ENCODE results near the gene RNU7-1.
"Not testable (repeated sequence)": the region's sequence is repeated elsewhere in the genome, so short reads cannot be mapped to it uniquely, and the experiment has no call there.

The RNU7-1 gene

DNA sequence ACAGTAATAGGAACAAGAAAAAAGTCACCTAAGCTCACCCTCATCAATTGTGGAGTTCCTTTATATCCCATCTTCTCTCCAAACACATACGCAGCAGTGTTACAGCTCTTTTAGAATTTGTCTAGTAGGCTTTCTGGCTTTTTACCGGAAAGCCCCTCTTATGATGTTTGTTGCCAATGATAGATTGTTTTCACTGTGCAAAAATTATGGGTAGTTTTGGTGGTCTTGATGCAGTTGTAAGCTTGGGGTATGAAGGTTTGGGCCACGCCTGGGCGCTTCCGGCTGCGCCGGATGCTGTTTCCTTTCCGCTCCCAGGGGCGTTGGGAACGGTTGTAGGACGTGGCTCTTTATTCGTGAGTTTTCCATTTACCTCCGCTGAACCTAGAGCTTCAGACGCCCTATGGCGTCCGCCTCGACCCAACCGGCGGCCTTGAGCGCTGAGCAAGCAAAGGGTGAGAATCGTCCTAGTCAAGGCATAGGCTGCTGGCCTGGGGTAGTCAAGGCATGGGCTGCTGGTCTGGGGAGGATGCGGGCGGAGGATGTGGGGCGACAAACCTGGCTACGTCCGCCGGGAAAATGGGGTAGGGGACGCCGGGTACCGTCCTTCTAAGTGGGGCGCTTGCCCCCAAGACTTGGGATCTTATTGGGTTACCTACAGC, at the start of gene RNU7-1, which contains the start of gene C12orf57:
RNU7-1 (plus strand) TSS at position 95 of the 659 bp plus-strand sequence.
C12orf57 (plus strand) TSS at position 301 of the 659 bp plus-strand sequence; CDS start at position 401, 100 bp downstream.
- peak; percentile 94 for DNase-seq

DNA sequence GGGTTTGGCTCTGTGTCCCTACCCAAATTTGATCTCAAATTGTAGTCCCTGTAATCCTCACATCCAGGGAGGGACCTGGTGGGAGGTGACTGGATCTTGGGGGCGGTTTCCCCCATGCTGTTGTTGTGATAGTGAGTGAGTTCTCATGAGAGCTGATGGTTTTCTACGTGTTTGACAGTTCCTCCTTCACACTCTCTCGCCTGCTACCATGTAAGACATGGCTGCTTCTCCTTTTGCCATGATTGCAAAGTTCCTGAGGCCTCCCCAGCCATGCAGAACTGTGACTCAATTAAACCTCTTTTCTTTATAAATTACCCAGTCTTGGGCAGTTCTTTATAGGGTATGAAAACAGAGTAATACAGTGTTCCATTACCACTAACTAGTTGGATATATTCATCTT, 49.3 kb upstream of the RNU7-1 start:
- DNase-seq, result no peak

- no peak for DNase-seq
Observed at GRCh38 chr12:6896846-6897435, 46.7 kb upstream of the RNU7-1 start.

DNA sequence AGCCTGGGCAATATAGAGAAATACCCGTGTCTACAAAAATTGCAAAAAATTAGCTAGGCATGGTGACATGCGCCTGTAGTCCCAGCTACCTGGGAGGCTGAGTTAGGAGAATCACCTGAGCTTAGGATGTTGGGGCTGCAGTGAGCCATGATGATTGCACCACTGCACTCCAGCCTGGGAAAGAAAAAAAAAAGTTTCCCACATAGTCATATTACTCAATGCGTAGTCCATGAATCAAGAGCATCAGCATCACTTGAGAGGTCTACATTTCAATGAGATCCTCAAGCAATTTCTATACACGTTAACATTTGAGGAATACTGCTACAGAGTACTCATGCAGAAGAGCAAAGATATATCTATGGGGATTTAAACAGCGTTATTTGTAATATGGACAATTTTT, 44.2 kb upstream of the RNU7-1 start:
- no peak for DNase-seq

- DNase-seq, result peak; percentile 70
Observed at GRCh38 chr12:6899837-6900519, 43.6 kb upstream of the RNU7-1 start.

- DNase-seq, result no peak
Observed at GRCh38 chr12:6902448-6902847, 41.2 kb upstream of the RNU7-1 start.

GRCh38 chr12:6903722-6904121, 39.9 kb upstream of the RNU7-1 start:
- no peak for DNase-seq

DNA sequence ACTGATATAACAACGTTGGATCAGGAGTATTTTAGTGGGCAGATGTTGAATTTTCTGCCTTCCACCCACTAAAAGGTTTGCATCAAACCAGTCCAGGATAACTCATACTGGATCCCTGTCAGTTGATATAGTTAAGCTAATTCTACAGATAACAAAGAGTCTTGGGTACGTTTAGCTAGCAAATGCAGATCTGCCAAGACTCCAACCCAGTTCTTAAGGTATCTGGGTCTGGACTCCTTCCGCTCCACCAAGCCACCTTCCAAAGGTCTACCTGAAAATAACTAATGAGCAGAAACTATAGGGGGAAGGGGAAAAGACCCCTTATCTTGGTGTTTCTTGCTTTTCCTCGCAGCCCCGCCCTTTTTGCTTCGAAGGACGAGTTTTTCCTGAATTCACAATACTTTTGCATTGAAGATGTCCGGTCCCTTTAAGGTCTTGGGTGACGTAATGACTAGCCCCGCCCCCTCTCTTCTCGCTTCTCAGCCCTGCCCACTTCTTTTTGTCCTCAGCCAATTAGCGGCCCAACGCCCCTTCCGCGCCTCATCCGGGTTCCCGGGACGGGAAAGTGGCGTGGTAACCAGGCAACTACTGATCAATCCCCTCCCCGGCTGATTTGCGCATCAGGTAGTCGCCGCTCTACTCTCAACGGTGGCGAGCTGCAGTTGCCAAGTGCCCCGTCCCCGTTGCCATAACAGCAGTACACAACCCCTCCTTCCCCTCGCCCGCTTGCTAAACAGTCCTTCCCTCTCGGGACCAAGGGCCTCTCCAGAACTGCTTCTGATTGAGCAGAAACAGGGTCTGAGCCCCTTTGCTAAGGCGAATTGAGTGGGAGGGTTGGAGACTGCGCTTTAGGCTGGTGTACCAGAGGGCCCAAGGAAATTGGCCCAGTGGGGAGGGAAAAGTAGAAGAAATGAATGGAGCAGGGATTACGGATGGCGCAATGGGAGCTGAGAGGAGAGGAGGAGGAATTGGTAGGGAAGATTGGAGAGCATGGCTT, 39.0 kb upstream of the RNU7-1 start, which contains the start of gene LRRC23:
LRRC23 (plus strand) TSS at position 543 of the 997 bp plus-strand sequence. CDS start 812 bp downstream, outside the sequence.
- peak; percentile 98 for DNase-seq

DNA sequence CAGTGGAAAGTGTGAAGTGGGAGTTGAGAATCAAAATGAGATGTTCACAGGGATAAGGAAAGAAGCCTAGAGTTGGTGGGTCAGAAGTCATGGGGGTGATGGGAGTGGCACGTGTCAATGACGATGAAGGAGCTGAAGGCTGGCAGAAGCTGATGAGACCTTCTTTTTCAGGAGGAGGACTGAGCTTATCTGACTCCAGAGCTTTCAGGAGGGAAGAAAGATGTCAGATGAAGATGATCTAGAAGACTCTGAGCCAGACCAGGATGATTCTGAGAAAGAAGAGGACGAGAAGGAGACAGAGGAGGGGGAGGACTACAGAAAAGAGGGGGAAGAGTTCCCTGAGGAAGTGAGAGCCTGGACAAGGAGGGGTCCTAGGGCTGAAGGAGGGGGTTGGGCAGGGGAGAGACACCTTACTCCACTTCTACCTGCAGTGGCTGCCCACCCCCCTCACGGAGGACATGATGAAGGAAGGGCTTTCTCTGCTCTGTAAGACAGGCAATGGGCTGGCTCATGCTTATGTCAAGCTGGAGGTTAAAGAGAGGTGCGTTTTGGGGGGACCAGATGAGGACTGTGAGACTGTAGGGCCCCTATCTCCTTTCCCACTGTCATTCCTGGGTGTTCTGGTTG, 38.1 kb upstream of the RNU7-1 start:
- no peak for DNase-seq

DNA sequence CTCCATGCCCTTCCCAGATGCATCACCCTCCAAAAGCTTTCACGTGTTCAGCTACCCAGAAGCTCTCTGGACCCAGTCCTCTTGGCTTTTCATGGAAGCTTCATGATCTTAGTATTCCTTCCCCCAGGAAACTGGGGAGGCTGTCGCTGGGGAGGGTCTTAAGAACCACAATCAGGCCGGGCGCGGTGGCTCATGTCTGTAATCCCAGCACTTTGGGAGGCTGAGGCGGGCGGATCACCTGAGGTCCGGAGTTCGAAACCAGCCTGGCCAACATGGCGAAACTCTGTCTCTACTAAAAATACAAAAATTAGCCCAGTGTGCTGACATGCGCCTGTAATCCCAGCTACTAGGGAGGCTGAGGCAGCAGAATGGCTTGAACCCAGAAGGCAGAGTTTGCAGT, 35.5 kb upstream of the RNU7-1 start:
- DNase-seq, result not testable (repeated sequence)

DNA sequence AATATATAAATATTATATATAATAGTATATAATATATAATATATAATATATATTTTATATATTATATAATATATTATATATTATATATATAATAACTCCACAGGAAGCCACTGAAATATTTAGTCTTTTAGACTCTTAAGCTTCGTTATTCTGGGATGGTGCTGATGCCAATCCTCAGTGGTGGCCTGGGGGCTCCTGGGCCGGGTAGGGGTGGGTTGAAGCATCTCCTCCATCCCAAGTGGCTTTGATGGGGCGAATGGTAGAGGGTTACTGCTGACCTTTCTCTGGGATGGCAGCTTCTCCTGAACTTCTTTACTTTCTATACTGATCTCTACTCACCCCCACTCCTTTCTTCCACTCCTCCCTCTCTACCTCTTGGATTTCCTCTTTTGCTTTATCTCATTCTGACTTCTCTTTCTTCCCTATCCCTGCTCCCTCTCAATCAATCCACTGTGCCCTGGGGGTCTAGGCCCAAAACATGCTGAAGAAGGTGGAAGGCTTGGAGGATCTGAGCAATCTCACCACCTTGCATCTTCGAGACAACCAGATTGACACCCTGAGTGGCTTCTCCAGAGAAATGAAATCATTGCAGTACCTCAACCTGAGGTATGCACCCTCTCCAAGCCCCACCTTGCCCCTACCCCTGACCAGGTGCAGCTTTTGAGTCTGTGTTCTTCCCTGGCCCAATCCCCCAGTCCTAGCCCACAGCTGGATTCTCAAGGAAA, 34.0 kb upstream of the RNU7-1 start:
- DNase-seq, result no peak

DNA sequence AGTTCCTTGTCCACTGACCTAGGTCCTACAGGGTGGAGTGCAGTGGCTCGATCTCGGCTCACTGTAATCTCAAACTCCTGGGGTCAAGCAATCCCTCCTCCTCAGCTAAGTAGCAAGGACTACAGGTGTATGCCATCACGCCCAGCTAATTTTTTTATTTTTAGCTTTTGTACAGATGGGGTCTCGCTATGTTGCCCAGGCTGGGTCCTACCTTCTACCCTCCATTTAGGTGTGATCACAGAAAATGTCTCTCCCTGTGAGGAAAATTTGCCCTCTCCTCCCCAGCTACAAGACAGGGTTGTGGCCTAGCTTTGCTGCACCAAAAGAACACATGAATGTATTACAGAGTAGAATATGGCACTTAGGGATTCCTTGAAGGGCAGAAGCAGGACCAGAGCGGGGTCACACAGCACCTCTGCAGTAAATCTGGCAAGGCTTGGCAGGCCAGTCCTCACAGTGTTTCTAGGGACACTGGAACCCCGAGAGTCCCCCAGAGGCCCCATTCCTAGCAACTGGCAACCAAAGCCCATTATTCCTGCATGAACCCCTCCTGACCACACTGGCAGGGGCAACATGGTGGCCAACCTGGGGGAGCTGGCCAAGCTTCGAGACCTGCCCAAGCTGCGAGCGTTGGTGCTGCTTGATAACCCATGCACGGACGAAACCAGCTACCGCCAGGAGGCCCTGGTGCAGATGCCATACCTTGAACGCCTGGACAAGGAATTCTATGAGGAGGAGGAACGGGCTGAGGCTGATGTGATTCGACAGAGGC, 31.3 kb upstream of the RNU7-1 start:
- DNase-seq, result no peak

DNA sequence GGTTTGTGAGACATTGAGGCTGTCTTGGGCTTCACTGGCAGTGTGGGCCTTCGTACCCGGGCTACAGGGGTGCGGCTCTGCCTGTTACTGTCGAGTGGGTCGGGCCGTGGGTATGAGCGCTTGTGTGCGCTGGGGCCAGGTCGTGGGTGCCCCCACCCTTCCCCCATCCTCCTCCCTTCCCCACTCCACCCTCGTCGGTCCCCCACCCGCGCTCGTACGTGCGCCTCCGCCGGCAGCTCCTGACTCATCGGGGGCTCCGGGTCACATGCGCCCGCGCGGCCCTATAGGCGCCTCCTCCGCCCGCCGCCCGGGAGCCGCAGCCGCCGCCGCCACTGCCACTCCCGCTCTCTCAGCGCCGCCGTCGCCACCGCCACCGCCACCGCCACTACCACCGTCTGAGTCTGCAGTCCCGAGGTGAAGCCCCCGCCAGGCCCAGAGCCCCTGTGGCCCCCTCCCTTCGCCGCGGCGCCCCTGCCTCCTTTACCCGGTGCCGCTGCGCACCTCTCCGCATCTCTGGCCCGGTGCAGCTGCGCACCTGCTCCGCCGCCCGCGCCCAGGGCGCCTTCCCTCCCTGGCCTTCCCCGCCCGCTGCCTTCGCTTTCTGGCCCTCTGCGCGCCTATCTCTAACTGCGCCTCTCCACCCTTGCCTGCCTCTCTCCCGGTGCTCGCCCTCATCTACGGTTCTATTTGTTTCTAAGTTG, 29.2 kb upstream of the RNU7-1 start, which contains the start of gene ENO2:
ENO2 (plus strand) TSS at position 335 of the 701 bp plus-strand sequence. CDS start 1,253 bp downstream, outside the sequence.
- peak; percentile 63 for DNase-seq

DNA sequence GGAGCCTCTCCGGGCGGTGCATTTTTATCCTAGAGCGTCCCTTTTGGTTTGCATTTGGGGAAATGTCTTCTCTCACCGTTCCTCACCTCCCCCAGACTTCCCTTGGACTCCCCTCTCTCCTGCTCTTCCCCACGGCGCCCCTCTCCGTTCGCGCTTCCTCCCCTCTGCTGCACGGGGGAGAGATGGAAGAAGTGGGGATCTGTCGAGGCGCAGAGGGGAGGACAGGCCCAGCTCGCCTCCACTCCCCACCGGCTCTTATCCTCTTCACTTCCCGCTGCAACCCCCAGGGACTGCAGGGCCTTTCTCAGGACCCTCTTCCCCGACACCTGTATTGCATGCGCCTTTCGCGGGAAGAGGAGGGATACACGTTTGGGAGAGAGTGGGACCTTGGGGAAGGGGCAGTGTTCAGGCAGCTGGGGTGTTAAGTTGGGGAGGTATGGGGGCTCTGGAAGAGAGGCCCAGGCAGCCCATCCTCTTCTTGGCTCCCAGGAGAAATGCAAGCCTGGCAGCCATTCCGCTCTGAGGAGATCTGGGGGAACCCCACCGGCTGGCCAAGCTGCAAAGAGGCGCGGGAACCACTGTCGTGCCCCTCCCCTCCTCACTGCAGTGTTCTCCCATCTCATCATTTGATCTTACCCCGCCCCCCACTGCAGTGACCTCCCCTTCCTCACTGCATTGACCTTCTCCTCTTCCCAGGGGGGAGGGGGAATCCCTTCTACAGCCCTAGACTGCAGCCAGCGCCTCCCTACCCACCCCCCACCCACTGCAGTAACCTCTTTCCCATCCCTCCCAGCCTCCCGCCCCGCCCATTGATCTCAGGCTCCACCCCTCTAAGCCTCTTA, 28.4 kb upstream of the RNU7-1 start:
- DNase-seq, result no peak

DNA sequence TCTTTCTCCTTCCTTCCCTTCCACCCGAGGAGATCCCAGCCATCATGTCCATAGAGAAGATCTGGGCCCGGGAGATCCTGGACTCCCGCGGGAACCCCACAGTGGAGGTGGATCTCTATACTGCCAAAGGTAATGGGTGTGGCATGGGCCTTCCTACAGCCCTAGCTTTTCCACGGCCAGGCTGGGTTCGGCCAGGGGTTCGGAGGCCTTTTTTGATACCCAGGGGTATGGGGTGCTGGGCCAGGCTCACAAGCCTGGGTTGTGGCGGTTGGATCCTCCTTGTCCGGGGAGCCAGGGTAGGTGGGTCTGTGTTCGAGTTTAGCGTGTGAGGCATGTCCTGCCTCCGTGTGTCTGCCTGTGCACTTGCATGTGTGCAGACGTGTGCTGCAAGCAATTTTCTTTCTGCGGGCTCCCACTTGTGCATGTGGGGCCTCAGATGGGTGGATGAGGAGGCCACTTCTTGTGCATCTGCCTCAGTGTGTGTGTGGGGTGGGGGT, 27.8 kb upstream of the RNU7-1 start:
- DNase-seq, result no peak

DNA sequence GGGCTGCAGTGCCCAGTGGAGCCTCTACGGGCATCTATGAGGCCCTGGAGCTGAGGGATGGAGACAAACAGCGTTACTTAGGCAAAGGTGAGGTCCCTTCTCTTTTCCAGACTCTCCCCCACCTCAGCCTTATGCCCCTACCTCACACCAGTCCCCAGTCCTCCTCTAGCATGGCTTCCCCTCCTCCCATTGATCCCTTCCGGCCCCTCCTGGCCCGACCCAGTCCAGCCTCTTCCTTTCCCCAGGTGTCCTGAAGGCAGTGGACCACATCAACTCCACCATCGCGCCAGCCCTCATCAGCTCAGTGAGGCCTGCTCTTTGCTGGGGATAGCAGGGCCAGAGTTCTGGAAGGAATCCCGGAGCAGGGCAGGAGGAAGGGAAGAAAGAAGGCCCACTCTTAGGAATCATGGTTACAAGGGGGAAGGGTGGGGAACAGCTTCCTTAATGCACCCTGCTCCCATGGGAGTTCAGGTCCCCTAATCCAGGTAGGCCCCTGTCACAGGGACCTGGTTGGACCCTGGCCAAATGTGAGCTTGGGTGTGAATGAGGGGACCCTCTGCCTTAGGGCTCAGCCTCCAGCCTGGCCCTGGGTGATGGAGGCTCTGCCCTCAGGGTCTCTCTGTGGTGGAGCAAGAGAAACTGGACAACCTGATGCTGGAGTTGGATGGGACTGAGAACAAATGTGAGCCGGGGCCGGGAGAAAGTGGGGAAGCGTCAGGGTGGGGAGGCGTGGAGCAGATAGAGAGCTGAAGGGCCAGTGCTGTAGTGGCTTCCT, 27.0 kb upstream of the RNU7-1 start:
- no peak for DNase-seq

DNA sequence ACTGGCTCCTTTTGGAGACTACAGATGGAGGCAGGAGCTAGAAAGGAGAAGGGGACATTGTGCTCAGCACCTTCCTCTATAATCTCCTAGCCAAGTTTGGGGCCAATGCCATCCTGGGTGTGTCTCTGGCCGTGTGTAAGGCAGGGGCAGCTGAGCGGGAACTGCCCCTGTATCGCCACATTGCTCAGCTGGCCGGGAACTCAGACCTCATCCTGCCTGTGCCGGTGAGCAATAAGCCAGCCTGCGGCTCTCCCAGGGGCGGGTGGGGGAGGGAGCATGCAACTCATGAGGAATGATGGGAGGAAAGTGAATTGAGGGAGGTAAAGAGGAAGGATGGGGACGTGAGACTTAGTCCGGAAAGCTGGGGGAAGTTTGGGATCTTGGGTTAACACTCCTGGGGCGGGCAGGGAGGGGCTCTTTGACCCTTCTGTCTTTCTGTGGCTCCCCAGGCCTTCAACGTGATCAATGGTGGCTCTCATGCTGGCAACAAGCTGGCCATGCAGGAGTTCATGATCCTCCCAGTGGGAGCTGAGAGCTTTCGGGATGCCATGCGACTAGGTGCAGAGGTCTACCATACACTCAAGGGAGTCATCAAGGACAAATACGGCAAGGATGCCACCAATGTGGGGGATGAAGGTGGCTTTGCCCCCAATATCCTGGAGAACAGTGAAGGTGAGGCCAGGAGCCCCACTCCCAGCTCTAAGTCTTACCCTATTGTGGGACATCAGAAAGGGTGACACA, 26.0 kb upstream of the RNU7-1 start:
- DNase-seq, result no peak

Measured in midbrain (tissue), 1 donor.